Brain microvascular endothelial cell (primary cell): Measurements from ENCODE around the gene NBPF11.
"Not testable (repeated sequence)": the region's sequence is repeated elsewhere in the genome, so short reads cannot be mapped to it uniquely, and the experiment has no call there.

Experiments used
- DNase-seq: peaks from one replicate; pipeline ENCODE4 v3.0.0-alpha.2; 2020
- H3K27ac ChIP-seq: fragments of 250-450 bp; sonication (Bioruptor Pico); 2 replicates; pipeline ENCODE4 v1.5.1; 2020; ENCODE audit warnings: mild to moderate bottlenecking, moderate library complexity
- H3K27me3 ChIP-seq: fragments of 250-450 bp; sonication (Bioruptor Pico); replicated peaks from 2 replicates; pipeline ENCODE4 v1.5.1; 2020; ENCODE audit warnings: mild to moderate bottlenecking
- H3K36me3 ChIP-seq: fragments of 250-450 bp; sonication (Bioruptor Pico); replicated peaks from 2 replicates; pipeline ENCODE4 v1.5.1; 2020; ENCODE audit warnings: mild to moderate bottlenecking
- H3K4me3 ChIP-seq: 2 replicates; pipeline ENCODE4 v1.5.1; 2011; ENCODE audit warnings: low read depth, mild to moderate bottlenecking, control low read depth, low read length, moderate library complexity
- in situ Hi-C: cut with HindIII; loops from 2 replicates; pipeline ENCODE4 v1.10.0; 2017; ENCODE audit warnings: low sequenced_read_pairs, low pct_ligation_motif_present
- TF ChIP-seq, protein P1 (sequence below): IDR thresholded peaks from 2 replicates; pipeline ENCODE4 v1.5.1; 2011; ENCODE audit warnings: low read depth, mild to moderate bottlenecking, moderate library complexity, low read length, control low read depth, inconsistent platforms; ENCODE audit errors: missing control alignments

Gene NBPF11

DNA sequence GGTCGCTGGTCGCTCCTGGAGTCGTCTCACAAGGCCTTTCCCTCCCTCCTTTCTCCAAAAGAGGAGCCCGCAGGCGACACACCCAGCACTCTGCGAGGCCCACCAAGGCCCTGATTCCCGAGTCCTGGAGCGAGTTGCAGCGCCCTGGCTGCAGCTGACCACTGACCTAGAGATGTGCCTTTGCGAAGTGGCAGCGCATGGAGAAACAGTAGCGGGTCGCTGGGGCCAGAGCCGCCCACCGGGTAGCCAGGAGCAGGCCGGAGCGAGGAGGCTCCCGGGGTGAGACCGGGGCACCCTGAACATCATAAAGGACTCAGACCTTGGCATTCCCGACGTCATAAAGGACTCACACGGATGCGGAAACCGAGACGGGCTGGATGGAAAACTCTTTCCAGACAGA, 10.3 kb upstream of the NBPF11 start:
- Histone ChIP-seq H3K36me3 (no peaks in the 10 kb centered on the region), H3K4me3 (no peak overlapping the region), H3K27ac (no peak overlapping the region), H3K27me3 (peaks cover 15% of the 10 kb centered on the region)
- no peak for DNase-seq
- in situ Hi-C loops: no loop called here
- TF ChIP-seq, protein P1, sequence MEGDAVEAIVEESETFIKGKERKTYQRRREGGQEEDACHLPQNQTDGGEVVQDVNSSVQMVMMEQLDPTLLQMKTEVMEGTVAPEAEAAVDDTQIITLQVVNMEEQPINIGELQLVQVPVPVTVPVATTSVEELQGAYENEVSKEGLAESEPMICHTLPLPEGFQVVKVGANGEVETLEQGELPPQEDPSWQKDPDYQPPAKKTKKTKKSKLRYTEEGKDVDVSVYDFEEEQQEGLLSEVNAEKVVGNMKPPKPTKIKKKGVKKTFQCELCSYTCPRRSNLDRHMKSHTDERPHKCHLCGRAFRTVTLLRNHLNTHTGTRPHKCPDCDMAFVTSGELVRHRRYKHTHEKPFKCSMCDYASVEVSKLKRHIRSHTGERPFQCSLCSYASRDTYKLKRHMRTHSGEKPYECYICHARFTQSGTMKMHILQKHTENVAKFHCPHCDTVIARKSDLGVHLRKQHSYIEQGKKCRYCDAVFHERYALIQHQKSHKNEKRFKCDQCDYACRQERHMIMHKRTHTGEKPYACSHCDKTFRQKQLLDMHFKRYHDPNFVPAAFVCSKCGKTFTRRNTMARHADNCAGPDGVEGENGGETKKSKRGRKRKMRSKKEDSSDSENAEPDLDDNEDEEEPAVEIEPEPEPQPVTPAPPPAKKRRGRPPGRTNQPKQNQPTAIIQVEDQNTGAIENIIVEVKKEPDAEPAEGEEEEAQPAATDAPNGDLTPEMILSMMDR: no peak

DNA sequence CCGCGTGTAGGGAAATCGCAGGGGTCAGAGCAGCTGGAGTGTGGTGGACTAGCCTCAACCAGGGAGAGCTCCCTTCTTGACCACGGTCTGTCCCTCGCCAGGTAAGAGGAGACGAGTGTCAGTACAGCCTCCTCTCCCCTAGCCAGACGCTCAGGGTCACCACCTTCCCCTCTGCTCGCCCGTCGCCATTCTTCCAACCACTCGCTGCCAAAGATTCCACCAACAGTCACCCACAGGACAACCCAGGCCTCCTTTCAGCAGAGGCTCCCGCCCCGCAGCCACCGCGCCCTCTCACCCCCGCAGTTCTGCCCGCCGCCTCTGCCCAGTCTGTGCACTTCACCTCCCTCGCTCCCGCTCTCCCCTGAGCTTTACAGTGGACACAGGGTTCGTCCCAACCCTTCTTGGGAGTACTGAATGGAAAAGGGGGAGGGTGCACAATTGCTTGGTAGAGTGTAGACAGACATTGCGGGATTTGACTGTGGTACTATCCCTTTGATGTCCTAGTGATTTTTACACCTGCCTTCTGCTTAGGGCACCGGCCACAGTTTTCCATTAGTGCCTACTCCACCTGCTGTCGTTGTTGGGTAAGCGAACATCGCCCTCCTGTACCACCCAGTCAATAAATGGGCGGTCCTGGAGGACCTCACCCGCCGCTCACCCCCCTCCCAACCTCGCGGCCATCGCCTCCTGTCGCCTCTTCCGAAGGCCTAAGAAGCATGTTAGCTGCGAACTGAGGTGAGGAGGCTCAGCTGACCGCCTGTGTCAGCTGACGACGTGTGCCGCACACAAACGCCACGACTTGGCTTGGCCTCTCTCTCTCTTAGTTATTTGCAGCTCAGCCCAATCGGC, 9.2 kb upstream of the NBPF11 start:
- no peak overlapping the region for H3K27ac ChIP-seq
- TF ChIP-seq, protein P1: no peak
- H3K27me3 ChIP-seq: peaks cover 15% of the 10 kb centered on the region
- DNase-seq: no peak
- H3K4me3 ChIP-seq: no peak overlapping the region
- no peaks in the 10 kb centered on the region for H3K36me3 ChIP-seq
- in situ Hi-C loops: no loop called here

DNA sequence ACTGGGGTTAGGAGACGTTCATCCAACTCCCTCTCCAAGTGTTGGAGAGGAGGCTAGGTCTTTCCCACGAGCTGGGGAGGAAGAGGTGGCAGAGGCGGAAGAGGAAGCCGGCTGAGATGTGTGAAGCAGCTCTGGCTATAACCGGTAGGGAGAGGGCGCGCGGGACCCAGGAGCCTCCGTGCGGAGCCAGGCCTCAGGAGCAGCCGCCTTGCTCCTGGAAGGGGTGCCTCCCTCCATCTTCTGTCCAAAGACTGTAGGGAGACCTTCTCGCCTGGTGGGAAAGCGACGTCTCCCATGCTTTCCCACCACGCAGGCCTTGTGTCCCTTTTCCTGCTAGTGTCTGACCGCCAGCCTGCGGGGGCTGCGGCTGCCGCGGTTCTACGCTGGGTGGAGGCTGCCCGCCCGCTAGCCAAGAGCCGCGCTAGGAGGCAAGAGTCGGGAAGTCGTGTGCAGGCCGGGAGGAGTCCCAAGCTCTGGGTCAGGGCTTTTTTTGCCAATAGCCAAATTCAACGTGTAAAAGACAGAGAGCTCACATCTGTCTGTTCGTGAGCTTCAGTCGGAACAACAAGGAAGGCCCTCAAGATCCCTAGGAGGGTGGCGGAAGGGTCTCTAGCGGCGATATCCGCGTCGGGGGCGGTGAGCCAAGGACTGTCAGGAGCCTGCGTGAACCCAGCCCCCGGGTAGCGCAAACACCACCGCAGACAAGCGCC, 8.4 kb upstream of the NBPF11 start:
- no peak for DNase-seq
- TF ChIP-seq, protein P1: no peak
- in situ Hi-C loops: no loop called here
- no peak overlapping the region for H3K4me3 ChIP-seq
- peaks cover 15% of the 10 kb centered on the region for H3K27me3 ChIP-seq
- no peak overlapping the region for H3K27ac ChIP-seq
- no peaks in the 10 kb centered on the region for H3K36me3 ChIP-seq

DNA sequence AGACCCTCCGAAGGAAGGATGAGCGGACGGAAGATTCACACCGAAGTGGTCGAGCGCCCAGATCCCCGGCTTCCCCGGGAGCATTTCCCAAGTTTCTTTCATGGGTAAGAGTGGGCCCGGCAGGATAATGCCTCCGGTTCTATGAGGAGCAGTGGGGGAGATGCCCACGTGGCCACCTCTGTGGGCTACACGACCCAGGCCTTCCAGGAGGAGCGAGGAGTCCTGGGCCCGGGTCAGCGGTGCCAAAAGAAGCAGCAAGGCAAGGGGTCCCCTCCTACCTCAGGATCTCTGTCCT, 7.9 kb upstream of the NBPF11 start:
- no peaks in the 10 kb centered on the region for H3K36me3 ChIP-seq
- H3K27ac ChIP-seq: no peak overlapping the region
- no peak overlapping the region for H3K4me3 ChIP-seq
- TF ChIP-seq, protein P1: no peak
- no peak for DNase-seq
- in situ Hi-C loops: no loop called here
- peaks cover 15% of the 10 kb centered on the region for H3K27me3 ChIP-seq

DNA sequence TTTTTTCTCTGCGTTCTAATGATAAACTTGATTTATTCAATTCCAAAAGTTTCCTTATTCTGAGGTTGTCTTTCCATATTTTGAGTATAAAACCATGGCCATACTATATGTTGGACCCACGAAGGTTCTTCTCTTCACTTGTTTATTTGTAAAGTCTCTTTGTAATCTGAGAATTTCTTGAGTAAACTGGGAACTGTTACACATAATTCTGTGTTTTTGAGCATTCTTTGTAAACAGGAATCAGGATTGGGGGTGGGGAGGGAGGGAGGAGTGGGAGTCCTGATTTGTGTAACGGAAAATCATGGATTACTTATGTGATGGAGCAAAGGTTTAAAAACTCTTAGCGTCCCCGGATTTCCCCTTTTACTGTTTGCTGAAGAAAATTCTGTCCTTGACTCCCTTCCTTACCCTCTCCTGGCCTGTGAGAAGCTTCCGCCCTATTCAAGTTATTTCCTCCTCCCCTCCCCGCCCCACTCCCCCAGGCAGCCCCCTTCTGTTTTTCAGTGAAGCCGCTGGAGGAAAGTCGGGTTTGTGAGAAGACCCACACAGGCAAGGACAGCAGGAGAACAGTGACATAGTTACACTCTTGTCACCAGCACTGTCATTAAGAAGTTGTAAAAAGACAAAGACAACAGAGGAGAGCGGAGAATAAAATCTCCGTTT, 6.4 kb upstream of the NBPF11 start:
- TF ChIP-seq, protein P1: no peak
- H3K4me3 ChIP-seq: no peak overlapping the region
- no peaks in the 10 kb centered on the region for H3K36me3 ChIP-seq

DNA sequence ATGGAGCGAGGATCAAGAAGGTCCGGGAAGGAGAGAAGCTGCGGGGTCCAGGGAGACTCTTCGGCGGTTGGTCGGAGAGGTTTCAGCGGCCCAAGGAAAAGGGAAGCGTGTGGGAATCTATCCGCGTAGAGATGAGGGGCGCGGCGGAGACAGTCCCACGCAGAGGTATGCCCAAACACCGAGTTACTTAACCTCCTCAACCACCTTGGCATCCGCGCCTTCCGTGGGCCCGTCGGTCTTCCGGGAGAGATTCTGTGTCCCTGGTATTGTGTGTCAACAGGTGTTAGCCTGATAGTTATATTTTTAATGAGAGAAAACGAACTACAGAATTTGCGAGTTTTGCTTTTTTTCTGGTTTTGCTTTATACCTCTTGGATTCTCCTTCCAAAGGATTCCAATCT, 5.7 kb upstream of the NBPF11 start:
- H3K27me3 ChIP-seq: peaks cover 15% of the 10 kb centered on the region
- in situ Hi-C loops, DNase-seq, H3K36me3 ChIP-seq, H3K4me3 ChIP-seq, H3K27ac ChIP-seq: not testable (repeated sequence)

More for the DNA sequence above, 6.4 kb upstream of the NBPF11 start:
- no peak for DNase-seq
- H3K27me3 ChIP-seq: peaks cover 15% of the 10 kb centered on the region
- in situ Hi-C loops: no loop called here
- no peak overlapping the region for H3K27ac ChIP-seq

DNA sequence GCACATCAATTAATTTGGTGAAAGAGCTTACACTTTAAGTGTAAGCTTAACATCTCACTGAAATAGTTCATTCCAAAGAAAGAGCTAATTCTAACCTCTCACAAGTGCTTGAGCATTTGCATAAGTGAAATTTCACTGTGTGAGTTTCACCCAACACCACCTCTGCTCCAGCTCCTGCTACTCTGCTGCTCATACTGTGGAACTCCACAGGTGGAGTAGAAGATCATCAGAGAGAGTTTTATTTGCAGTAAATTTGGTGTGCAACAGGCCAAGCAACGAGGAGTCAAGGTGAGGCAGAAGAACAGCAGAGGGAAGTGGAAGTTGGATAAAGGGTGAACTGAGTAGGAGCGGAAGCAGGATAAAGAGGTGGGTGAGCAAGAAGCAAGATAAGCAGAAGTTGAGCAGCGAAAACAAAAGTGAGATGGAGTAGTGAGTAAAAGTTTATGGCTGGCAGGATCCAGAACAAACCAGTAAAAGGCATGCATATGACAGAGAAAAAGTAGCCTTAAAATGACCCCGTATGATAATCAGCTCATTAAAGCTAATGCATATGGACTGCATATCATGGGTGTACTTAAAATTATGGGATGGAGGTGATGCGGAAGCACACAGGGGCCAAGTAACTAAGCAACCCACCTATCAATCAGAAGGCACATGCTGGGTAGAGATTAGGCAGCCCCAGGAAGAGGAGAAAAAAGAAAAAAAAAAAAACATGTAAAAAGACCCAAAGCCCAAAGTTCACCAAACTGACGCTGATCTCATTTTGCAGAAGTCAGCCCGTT, 3.6 kb upstream of the NBPF11 start:
- in situ Hi-C loops, DNase-seq, H3K27ac ChIP-seq, H3K4me3 ChIP-seq, H3K27me3 ChIP-seq, H3K36me3 ChIP-seq: not testable (repeated sequence)

DNA sequence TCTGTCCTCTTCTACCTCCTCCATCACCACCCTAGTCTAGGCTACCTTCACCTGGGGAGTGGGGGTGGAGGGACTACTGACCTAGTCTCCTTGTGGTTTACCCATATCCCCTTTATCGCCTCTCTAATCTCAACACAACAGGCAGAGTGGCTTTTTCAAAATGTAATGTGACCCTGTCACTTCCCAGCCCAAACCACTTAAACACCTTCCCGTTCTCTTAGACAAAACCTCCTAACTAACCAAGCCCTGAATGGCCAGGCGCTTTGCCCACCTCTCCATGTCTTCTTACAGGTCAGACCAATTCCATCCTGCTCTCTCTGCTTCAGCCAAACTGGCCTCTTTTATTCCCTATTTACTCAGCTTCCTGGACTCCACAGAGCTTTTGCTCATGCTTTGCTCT, 714 bp upstream of the NBPF11 start:
- in situ Hi-C loops: not testable (repeated sequence)

More for the DNA sequence above, 714 bp upstream of the NBPF11 start:
- not testable (repeated sequence) for H3K4me3 ChIP-seq, H3K27ac ChIP-seq, H3K36me3 ChIP-seq, DNase-seq, H3K27me3 ChIP-seq
